Measurements from ENCODE around the gene RPL18. TPM values are rescaled to one million over a fixed set of nuclear protein-coding genes. Genes with fewer than 3 reads are reported as not detected.

RPL18 gene
- total RNA-seq, 1 donor from 2014 or later = 530 TPM

DNA sequence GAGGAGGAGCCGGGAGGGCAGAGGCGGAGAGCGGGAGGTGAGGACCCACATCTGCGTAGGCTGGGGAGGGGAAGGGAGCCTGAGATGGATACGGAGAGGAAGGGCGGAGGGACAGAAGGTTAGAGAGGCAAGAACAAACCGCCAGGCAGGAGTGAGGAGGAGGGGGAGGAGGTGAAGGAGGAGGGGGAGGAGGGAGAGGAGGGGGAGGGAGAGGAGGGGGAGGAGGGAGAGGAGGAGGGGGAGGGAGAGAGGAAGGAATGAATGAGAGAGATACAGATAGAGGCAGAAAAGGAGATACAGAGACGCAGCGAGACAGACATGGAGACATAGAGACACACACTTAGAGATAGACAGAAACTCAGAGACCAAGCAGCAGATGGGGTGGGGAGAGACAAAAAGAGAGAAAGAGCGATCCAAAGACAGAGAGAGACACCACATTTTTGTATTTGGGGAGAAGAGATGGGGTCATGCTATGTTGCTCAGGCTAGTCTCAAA is 27.8 kb upstream of the RPL18 start:
- DNase-seq = no peak
- Histone ChIP-seq H3K36me3 (no peaks in the 10 kb centered on the region), H3K4me3 (peak overlapping the region; percentile 73), H3K9me3 (replicated peaks) (no peaks in the 10 kb centered on the region), H3K27me3 (ENCODE audit: low read depth) (no peaks in the 10 kb centered on the region), H3K27ac (replicated peaks) (peak overlapping the region; percentile 87), H3K4me1 (peaks cover 24% of the 10 kb centered on the region)
- TF ChIP-seq, protein P1, sequence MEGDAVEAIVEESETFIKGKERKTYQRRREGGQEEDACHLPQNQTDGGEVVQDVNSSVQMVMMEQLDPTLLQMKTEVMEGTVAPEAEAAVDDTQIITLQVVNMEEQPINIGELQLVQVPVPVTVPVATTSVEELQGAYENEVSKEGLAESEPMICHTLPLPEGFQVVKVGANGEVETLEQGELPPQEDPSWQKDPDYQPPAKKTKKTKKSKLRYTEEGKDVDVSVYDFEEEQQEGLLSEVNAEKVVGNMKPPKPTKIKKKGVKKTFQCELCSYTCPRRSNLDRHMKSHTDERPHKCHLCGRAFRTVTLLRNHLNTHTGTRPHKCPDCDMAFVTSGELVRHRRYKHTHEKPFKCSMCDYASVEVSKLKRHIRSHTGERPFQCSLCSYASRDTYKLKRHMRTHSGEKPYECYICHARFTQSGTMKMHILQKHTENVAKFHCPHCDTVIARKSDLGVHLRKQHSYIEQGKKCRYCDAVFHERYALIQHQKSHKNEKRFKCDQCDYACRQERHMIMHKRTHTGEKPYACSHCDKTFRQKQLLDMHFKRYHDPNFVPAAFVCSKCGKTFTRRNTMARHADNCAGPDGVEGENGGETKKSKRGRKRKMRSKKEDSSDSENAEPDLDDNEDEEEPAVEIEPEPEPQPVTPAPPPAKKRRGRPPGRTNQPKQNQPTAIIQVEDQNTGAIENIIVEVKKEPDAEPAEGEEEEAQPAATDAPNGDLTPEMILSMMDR (IDR thresholded peaks at IDR 0.05; ENCODE audit: borderline replicate concordance) = no peak
- intact Hi-C loops (cut with micrococcal nuclease) = loop anchor here (5.0 to 10.0 kb wide), 2 partner anchors 98 to 141 kb away; partner anchors contain the start of genes IZUMO1 and RASIP1

GRCh38 chr19:48646001-48646721 is 27.2 kb upstream of the RPL18 start, which contains the start of gene CA11:
Gene CA11 (minus strand): TSS chr19:48646187. CDS start chr19:48645632, 555 bp downstream.
- TF ChIP-seq, protein P1 (IDR thresholded peaks at IDR 0.05; ENCODE audit: borderline replicate concordance) = peak; percentile 91
- peak; percentile 88 for DNase-seq
- H3K4me3 ChIP-seq = peak within 1 kb of the TSS; percentile 73
- peaks cover 24% of the 10 kb centered on the region for H3K4me1 ChIP-seq
- intact Hi-C loops (cut with micrococcal nuclease) = loop anchor here (5.0 to 10.0 kb wide), 2 partner anchors 99 to 141 kb away; partner anchors contain the start of genes IZUMO1 and RASIP1
- H3K27ac ChIP-seq (replicated peaks) = peak within 1 kb of the TSS; percentile 87
- no peaks in the 10 kb centered on the region for H3K9me3 ChIP-seq (replicated peaks)
- no peaks in the 10 kb centered on the region for H3K27me3 ChIP-seq (ENCODE audit: low read depth)
- H3K36me3 ChIP-seq = no peaks in the 10 kb centered on the region

GRCh38 chr19:48645620-48646000 is 26.6 kb upstream of the RPL18 start:
- H3K4me1 ChIP-seq = peaks cover 24% of the 10 kb centered on the region
- peak overlapping the region; percentile 73 for H3K4me3 ChIP-seq
- no peaks in the 10 kb centered on the region for H3K9me3 ChIP-seq (replicated peaks)
- no peaks in the 10 kb centered on the region for H3K36me3 ChIP-seq
- no peak for DNase-seq
- TF ChIP-seq, protein P1 (IDR thresholded peaks at IDR 0.05; ENCODE audit: borderline replicate concordance) = no peak
- intact Hi-C loops (cut with micrococcal nuclease) = loop anchor here (5.0 to 10.0 kb wide), 2 partner anchors 99 to 142 kb away; partner anchors contain the start of genes IZUMO1 and RASIP1
- peak overlapping the region; percentile 87 for H3K27ac ChIP-seq (replicated peaks)
- no peaks in the 10 kb centered on the region for H3K27me3 ChIP-seq (ENCODE audit: low read depth)

DNA sequence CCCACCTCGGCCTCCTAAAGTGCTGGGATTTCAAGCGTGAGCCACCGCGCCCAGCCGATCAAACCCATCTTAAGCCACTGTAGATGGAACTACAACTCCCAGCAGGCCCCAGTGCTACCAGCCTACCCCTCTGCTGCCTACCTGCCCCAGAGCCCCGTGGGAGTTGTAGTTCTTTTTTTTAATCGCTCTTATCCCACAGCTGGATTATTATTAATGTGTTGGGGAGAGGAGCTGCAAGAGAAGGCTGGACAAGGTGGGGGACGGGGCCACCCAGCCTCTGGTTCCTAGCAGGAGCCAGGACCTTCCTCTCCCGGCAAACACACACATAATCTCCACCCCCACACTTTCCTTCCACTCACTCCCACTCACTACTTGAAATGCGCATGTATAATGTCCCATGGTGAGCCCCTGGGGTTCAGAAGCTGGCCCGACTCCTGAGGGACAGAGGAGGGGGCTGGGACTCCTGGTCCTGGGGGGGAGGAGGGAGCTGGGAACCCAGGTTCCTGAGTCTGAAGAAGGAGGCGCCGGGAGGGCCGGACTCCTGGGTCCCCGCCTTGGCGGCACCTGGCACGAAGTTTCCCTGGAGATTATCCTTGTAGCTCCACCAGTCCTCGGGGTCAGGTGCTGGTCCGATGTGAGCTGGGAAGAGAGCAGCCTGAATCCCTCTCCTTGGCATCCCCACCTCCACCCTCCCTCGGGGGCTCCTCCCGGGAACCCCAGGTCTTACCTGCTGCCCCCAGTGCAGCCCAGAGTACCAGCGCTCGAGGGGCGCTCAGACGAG is 26.1 kb upstream of the RPL18 start:
- intact Hi-C loops (cut with micrococcal nuclease) = loop anchor here (5.0 to 10.0 kb wide), 2 partner anchors 100 to 142 kb away; partner anchors contain the start of genes IZUMO1 and RASIP1
- TF ChIP-seq, protein P1 (IDR thresholded peaks at IDR 0.05; ENCODE audit: borderline replicate concordance) = no peak
- DNase-seq = peak; percentile 72
- Histone ChIP-seq H3K27me3 (ENCODE audit: low read depth) (no peaks in the 10 kb centered on the region), H3K4me3 (peak overlapping the region; percentile 73), H3K4me1 (peaks cover 24% of the 10 kb centered on the region), H3K36me3 (no peaks in the 10 kb centered on the region), H3K9me3 (replicated peaks) (no peaks in the 10 kb centered on the region), H3K27ac (replicated peaks) (peak overlapping the region; percentile 87)

GRCh38 chr19:48644355-48644754 is 25.4 kb upstream of the RPL18 start:
- TF ChIP-seq, protein P1 (IDR thresholded peaks at IDR 0.05; ENCODE audit: borderline replicate concordance) = no peak
- Histone ChIP-seq H3K4me1 (peaks cover 24% of the 10 kb centered on the region), H3K36me3 (no peaks in the 10 kb centered on the region), H3K9me3 (replicated peaks) (no peaks in the 10 kb centered on the region), H3K4me3 (peak overlapping the region; percentile 73), H3K27ac (replicated peaks) (peak overlapping the region; percentile 87), H3K27me3 (ENCODE audit: low read depth) (no peaks in the 10 kb centered on the region)
- intact Hi-C loops (cut with micrococcal nuclease) = loop anchor here (10.0 kb wide), 1 partner anchor 100 kb away; the partner anchor contains the start of genes IZUMO1 and RASIP1
- DNase-seq = no peak

Data from left ventricle myocardium inferior (tissue), 1 donor.